ENCODE results near the gene SLC12A9. TPM values are rescaled to one million over a fixed set of nuclear protein-coding genes. Genes with fewer than 3 reads are reported as not detected.

Gene SLC12A9
- total RNA-seq, 1 experiment from 2014 or later: 12.0 TPM

- DNase-seq: peak; percentile 96
- H3K4me3 ChIP-seq: peak within 1 kb of the TSS; percentile 75
- H3K36me3 ChIP-seq: peaks cover 13% of the 10 kb centered on the region
- H3K9me3 ChIP-seq: no peaks in the 10 kb centered on the region
- H3K27me3 ChIP-seq: no peaks in the 10 kb centered on the region
Measured at GRCh38 chr7:100867040-100867775, 14.7 kb downstream of the SLC12A9 start, which contains the start of gene TRIP6. TRIP6 (plus strand) TSS chr7:100867387; CDS start chr7:100867498, 111 bp downstream.

DNA sequence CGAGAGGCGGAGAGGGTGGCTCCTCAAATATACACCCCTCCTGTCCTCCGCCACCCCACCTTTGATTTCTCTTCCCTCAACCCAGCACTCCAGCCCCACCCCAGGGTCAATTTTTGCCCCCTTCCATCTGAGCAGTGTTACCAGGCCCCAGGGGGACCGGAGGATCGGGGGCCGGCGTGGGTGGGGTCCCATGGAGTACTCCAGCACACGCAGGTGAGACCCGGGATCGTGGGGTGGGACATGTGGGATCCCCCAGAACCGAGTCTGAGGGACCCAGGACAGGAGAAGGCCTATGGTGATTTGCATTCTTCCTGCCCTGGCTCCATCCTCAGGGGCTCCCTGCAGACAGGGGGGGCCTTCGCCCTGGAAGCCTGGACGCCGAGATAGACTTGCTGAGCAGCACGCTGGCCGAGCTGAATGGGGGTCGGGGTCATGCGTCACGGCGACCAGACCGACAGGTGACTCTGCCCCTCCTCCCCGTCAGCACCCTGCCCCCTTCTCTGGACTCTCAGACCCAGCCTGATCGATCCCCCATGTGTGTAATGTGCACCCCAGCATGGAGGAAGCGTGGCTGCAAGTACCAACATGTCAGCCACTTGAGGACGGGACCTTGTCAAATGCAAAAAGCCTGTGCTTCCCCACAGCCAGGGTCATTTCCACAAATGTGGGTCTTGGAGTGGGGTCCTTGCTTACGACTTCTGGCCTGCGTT, 15.4 kb downstream of the SLC12A9 start:
- peak overlapping the region; percentile 75 for H3K4me3 ChIP-seq
- H3K36me3 ChIP-seq: peaks cover 15% of the 10 kb centered on the region
- no peaks in the 10 kb centered on the region for H3K9me3 ChIP-seq
- H3K27me3 ChIP-seq: no peaks in the 10 kb centered on the region
- no peak for DNase-seq

DNA sequence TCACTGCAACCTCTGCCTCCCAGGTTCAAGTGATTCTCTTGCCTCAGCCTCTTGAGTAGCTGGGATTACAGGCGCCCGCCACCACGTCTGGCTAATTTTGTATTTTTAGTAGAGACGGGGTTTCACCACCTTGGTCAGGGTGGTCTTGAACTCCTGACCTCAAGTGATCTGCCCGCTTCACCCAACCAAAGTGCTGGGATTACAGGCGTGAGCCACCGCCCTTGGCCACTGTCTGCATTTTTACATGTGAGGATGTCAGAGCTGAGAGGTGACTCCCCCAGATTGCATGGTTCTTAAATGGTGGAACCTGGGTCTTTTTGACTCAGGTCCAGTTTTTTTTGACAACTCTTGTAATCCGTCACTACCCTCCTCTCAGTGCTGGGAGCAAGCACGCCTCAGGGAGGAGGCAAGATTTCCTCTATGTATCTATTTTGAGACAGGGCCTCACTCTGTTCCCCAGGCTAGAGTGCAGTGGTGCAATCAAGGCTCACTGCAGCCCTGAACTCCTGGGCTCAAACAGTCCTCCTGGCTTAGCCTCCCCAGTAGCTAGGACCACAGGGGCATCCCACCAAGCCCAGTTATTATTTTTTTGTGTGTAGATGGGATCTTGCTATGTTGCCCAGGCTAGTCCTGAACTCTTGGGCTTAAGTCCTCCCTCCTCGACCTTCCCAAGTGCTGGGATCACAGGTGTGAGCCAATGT, 21.2 kb downstream of the SLC12A9 start:
- Histone ChIP-seq H3K9me3 (no peaks in the 10 kb centered on the region), H3K27me3 (no peaks in the 10 kb centered on the region), H3K36me3 (peaks cover 34% of the 10 kb centered on the region), H3K4me3 (peak overlapping the region; percentile 83)
- no peak for DNase-seq

- Histone ChIP-seq H3K27me3 (no peaks in the 10 kb centered on the region), H3K4me3 (peak overlapping the region; percentile 83), H3K36me3 (peaks cover 36% of the 10 kb centered on the region), H3K9me3 (no peaks in the 10 kb centered on the region)
- no peak for DNase-seq
Measured at GRCh38 chr7:100874300-100874576, 21.7 kb downstream of the SLC12A9 start.

DNA sequence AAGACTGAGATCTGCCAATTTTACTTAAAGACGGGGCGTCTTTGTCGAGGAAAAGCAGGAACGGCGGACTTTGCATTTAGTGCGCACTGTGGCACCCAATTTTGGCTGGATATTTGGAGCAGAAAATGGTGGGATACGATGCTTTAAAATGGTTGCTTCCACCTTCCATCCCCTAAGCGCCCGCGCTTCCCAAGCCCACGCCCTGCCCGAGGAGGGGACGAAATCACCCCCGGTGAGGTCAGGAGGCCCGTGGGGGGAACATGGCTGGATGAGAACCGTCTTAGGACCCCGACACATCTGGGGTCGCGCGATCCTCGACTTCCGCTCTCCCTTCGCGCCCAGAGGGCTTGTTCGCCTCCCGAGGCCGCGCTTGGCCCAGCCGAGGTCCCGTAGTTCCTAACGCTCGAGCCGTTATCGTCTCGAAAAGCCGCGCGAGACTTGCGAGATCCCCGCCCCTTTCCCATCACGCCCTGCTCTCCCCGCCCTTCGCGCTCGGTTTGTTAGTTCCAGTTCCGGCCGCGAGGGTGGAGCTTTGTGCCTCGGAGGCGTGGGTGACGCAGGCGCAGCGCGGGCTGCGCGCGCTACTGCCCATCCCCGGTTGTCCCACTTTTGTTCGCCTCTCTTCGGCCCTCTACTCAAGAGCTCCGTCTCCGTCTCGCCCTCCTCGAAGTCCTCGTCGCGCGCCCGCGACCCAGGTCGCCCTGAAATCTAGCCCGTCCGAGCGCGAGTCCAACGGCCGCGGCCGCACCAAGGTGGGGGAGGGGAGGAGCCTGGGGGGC, 22.3 kb downstream of the SLC12A9 start, which contains the start of gene SRRT:
Gene SRRT (plus strand): TSS at position 527 of the 779 bp plus-strand sequence. CDS start 488 bp downstream, outside the sequence.
- DNase-seq: peak; percentile 93
- H3K9me3 ChIP-seq: no peaks in the 10 kb centered on the region
- H3K27me3 ChIP-seq: no peaks in the 10 kb centered on the region
- peaks cover 38% of the 10 kb centered on the region for H3K36me3 ChIP-seq
- H3K4me3 ChIP-seq: peak within 1 kb of the TSS; percentile 83

DNA sequence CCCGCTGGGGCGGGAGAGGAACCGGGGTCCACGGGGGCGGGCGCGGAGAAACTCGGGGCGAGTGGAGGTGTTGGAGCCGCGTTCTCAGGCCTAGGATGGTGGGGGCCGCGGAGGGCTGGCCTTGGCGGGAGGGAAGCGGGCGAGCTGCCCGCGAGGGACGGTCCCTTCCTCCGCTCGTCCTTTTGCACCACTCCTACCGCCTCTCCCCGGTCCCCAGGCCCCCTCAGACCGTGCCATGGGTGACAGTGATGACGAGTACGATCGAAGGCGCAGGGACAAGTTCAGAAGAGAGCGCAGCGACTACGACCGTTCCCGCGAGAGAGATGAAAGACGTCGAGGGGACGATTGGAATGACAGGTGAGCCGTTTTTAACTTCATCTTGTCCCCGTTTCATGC, 22.8 kb downstream of the SLC12A9 start:
- no peaks in the 10 kb centered on the region for H3K27me3 ChIP-seq
- DNase-seq: no peak
- peaks cover 38% of the 10 kb centered on the region for H3K36me3 ChIP-seq
- H3K9me3 ChIP-seq: no peaks in the 10 kb centered on the region
- H3K4me3 ChIP-seq: peak overlapping the region; percentile 83

- peaks cover 47% of the 10 kb centered on the region for H3K36me3 ChIP-seq
Measured at GRCh38 chr7:100878013-100878412, 25.5 kb downstream of the SLC12A9 start.

DNA sequence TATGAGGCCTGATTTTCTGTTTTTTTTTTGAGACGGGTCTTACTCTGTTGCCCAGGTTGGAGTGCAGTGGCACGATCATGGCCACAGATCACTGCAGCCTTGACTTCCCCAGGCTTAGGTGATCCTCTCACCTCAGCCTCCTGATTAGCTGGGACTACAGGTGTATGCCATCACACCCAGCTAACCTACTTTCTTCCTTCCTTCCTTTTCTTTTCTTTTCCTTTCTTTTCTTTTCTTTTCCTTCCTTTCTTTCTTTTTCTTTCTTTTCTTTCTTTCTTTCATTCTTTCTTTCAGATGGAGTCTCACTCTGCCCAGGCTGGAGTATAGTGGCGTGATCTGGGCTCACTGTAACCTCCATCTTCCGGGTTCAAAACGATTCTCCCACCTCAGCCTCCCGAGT, 26.2 kb downstream of the SLC12A9 start:
- no peak overlapping the region for H3K4me3 ChIP-seq
- H3K9me3 ChIP-seq: no peaks in the 10 kb centered on the region
- no peak for DNase-seq
- peaks cover 50% of the 10 kb centered on the region for H3K36me3 ChIP-seq
- H3K27me3 ChIP-seq: no peaks in the 10 kb centered on the region

More at GRCh38 chr7:100878013-100878412, 25.5 kb downstream of the SLC12A9 start:
- Histone ChIP-seq H3K9me3 (no peaks in the 10 kb centered on the region), H3K27me3 (no peaks in the 10 kb centered on the region), H3K4me3 (no peak overlapping the region)
- DNase-seq: no peak

- no peak for DNase-seq
- H3K36me3 ChIP-seq: peaks cover 51% of the 10 kb centered on the region
- H3K9me3 ChIP-seq: no peaks in the 10 kb centered on the region
- H3K27me3 ChIP-seq: no peaks in the 10 kb centered on the region
- no peak overlapping the region for H3K4me3 ChIP-seq
Measured at GRCh38 chr7:100879685-100880261, 27.3 kb downstream of the SLC12A9 start.

DNA sequence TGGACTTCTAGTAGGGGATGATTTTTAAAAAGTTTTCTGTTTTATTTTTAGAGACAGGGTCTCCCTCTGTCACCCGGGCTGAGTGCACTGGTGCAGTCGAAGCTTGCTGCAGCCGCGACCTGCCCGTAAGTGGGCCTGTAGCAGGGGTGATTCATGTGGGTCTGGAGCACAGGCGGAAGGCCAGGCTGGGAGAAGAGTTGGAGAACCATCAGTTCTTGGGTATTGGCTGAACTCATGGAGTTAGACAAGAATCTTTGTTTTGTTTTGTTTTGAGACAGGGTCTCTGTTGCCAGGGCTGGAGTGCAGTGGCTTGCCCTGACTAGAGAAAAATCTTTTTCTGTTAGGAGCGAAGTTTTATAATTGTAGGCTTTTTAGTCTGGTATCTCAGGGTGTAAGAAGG, 28.1 kb downstream of the SLC12A9 start:
- Histone ChIP-seq H3K9me3 (no peaks in the 10 kb centered on the region), H3K27me3 (no peaks in the 10 kb centered on the region), H3K36me3 (peaks cover 49% of the 10 kb centered on the region), H3K4me3 (no peak overlapping the region)
- no peak for DNase-seq

- H3K4me3 ChIP-seq: no peak overlapping the region
- no peak for DNase-seq
- no peaks in the 10 kb centered on the region for H3K27me3 ChIP-seq
- no peaks in the 10 kb centered on the region for H3K9me3 ChIP-seq
- peaks cover 47% of the 10 kb centered on the region for H3K36me3 ChIP-seq
Measured at GRCh38 chr7:100881136-100881535, 28.6 kb downstream of the SLC12A9 start.

GRCh38 chr7:100882201-100882600, 29.7 kb downstream of the SLC12A9 start:
- no peak for DNase-seq
- no peaks in the 10 kb centered on the region for H3K27me3 ChIP-seq
- H3K4me3 ChIP-seq: no peak overlapping the region
- H3K9me3 ChIP-seq: no peaks in the 10 kb centered on the region
- H3K36me3 ChIP-seq: peaks cover 51% of the 10 kb centered on the region

DNA sequence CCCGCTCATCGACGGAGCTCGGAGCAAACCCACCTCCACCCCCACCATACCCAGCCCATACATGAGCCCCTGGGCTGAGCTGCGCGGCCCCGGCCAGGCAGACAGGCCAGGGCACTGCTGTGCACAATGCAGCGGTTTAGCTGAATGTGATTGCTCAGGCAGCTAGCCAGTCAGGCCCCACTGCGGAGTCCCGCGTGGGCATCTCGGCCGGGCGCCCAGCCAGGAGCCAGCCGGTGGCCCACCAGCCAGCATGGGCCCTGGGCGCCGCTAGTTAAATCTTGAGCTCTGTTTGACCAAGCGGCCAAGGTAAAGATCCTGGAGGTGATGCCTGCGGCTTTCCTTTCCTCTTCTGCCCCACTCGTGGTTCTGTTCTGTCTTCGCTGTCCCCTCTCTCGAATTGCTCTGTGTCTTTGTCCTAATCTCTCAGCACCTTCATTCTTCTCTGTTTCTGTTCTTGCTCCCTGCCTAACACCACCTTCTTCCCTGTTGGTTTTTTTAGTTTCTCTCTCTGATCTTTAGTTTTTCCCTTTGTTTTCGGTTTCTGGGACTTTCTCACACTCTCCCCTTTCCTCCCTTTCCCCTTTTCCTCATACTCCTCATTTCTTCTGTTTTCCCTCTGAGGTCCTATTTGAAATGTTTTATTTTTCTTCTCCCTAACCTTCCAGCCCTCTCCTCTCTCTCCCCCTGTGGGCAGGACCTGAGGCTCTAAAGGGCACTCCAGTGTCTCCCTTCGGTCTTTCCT, 30.4 kb downstream of the SLC12A9 start:
- DNase-seq: no peak
- H3K9me3 ChIP-seq: no peaks in the 10 kb centered on the region

GRCh38 chr7:100884736-100885439, 32.4 kb downstream of the SLC12A9 start:
- Histone ChIP-seq H3K9me3 (no peaks in the 10 kb centered on the region), H3K36me3 (peaks cover 56% of the 10 kb centered on the region), H3K4me3 (no peak overlapping the region), H3K27me3 (no peaks in the 10 kb centered on the region)
- DNase-seq: no peak

More for the DNA sequence above, 30.4 kb downstream of the SLC12A9 start:
- Histone ChIP-seq H3K4me3 (no peak overlapping the region), H3K27me3 (no peaks in the 10 kb centered on the region), H3K36me3 (peaks cover 52% of the 10 kb centered on the region)

DNA sequence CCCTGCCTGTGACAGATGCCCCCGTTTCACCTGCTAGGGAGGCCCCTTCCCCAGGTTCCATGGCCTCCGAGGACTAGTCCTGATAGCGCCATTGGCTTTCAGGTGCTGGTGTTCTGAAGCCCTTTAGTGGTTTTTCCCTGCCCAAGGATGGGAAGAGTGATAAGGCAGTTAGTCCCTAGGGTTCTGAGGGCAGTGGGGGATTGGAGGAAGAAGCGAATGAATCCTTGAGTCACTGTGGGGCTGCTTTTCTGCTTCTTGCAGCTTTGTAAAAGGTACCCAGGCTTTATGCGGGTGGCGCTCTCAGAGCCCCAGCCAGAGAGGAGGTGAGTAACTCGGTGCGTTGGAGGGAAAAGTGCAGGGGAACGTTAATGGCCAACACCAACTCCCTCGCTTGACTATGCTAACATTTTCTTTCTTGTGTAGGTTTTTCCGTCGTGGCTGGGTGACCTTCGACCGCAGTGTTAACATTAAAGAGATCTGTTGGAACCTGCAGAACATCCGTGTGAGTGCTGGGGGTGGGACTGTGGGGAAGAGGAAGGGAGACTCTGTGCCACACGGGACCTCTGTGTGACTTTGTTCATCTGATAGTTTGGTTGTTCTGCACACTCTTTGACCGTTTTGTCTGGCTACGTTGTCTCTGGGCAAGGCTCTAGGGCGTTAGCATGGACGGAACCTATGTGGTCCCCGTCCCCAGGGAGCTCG, 33.1 kb downstream of the SLC12A9 start:
- no peak for DNase-seq
- Histone ChIP-seq H3K9me3 (no peaks in the 10 kb centered on the region), H3K27me3 (no peaks in the 10 kb centered on the region), H3K4me3 (no peak overlapping the region), H3K36me3 (peaks cover 54% of the 10 kb centered on the region)

All from MG63 (cell line).